Urothelium cell line (cell line): ENCODE data around the gene STAC.
"Not testable (repeated sequence)": the region's sequence is repeated elsewhere in the genome, so short reads cannot be mapped to it uniquely, and the experiment has no call there.

ENCODE experiments used
- DNase-seq: peaks from one replicate; pipeline ENCODE4 v3.0.0; 2011; ENCODE audit warnings: low spot score, mixed read lengths
- FAIRE-seq: peaks from 2 replicates; lab custom pipeline; 2011; peaks lifted over from hg19 to GRCh38; lab: Jason Lieb, UNC

Gene STAC

GRCh38 chr3:36409862-36410261, 29.6 kb downstream of the STAC start:
- DNase-seq = no peak
- no peak for FAIRE-seq

GRCh38 chr3:36411587-36411986, 31.3 kb downstream of the STAC start:
- DNase-seq (no peak), FAIRE-seq (no peak)

GRCh38 chr3:36416599-36416998, 36.3 kb downstream of the STAC start:
- FAIRE-seq (no peak), DNase-seq (no peak)

GRCh38 chr3:36417237-36417636, 36.9 kb downstream of the STAC start:
- FAIRE-seq = no peak

GRCh38 chr3:36418296-36418695, 38.0 kb downstream of the STAC start:
- FAIRE-seq = no peak
- no peak for DNase-seq

More at GRCh38 chr3:36417237-36417636, 36.9 kb downstream of the STAC start:
- DNase-seq = no peak

- FAIRE-seq = no peak
- DNase-seq = no peak
These were observed 48.1 kb downstream of the STAC start for GRCh38 chr3:36428445-36428844.

- no peak for DNase-seq
- no peak for FAIRE-seq
These were observed 49.7 kb downstream of the STAC start for GRCh38 chr3:36429986-36430485.

GRCh38 chr3:36433511-36433910, 53.2 kb downstream of the STAC start:
- DNase-seq (no peak), FAIRE-seq (no peak)

- FAIRE-seq = no peak
- DNase-seq = no peak
These were observed 54.6 kb downstream of the STAC start for GRCh38 chr3:36434687-36435426.

GRCh38 chr3:36443028-36443686, 62.9 kb downstream of the STAC start:
- FAIRE-seq (no peak), DNase-seq (no peak)

- peak; percentile 23 for DNase-seq
- FAIRE-seq = no peak
These were observed 64.6 kb downstream of the STAC start for GRCh38 chr3:36444909-36445308.

- DNase-seq = no peak
- FAIRE-seq = no peak
These were observed 66.0 kb downstream of the STAC start for GRCh38 chr3:36446276-36446675.

- DNase-seq = no peak
- no peak for FAIRE-seq
These were observed 66.8 kb downstream of the STAC start for GRCh38 chr3:36447061-36447460.

GRCh38 chr3:36451816-36452215, 71.5 kb downstream of the STAC start:
- DNase-seq (no peak), FAIRE-seq (no peak)

- not testable (repeated sequence) for DNase-seq, FAIRE-seq
These were observed 72.9 kb downstream of the STAC start for GRCh38 chr3:36453213-36453612.

- not testable (repeated sequence) for FAIRE-seq, DNase-seq
These were observed 73.6 kb downstream of the STAC start for GRCh38 chr3:36453896-36454295.

GRCh38 chr3:36455406-36455805, 75.1 kb downstream of the STAC start:
- DNase-seq (no peak), FAIRE-seq (no peak)

- FAIRE-seq (no peak), DNase-seq (no peak)
These were observed 76.5 kb downstream of the STAC start for GRCh38 chr3:36456784-36457183.

- FAIRE-seq = no peak
These were observed 77.4 kb downstream of the STAC start for GRCh38 chr3:36457667-36458066.

GRCh38 chr3:36459177-36459576, 78.9 kb downstream of the STAC start:
- DNase-seq = no peak
- FAIRE-seq = no peak

More at GRCh38 chr3:36457667-36458066, 77.4 kb downstream of the STAC start:
- no peak for DNase-seq

GRCh38 chr3:36461597-36461996, 81.3 kb downstream of the STAC start:
- FAIRE-seq (no peak), DNase-seq (no peak)

- not testable (repeated sequence) for FAIRE-seq
These were observed 91.7 kb downstream of the STAC start for GRCh38 chr3:36472045-36472444.

More at GRCh38 chr3:36472045-36472444, 91.7 kb downstream of the STAC start:
- not testable (repeated sequence) for DNase-seq
